Measurements from ENCODE around the gene CHST12.
"Not testable (repeated sequence)": the region's sequence is repeated elsewhere in the genome, so short reads cannot be mapped to it uniquely, and the experiment has no call there.

CHST12 gene

GRCh38 chr7:2405201-2405600, 1.8 kb downstream of the CHST12 start:
- DNase-seq = no peak

GRCh38 chr7:2405601-2406345, 2.4 kb downstream of the CHST12 start:
- no peak for DNase-seq

GRCh38 chr7:2409745-2410414, 6.5 kb downstream of the CHST12 start:
- no peak for DNase-seq

- no peak for DNase-seq
Measured at GRCh38 chr7:2411049-2411448, 7.6 kb downstream of the CHST12 start.

GRCh38 chr7:2411815-2412586, 8.6 kb downstream of the CHST12 start:
- DNase-seq = no peak

- no peak for DNase-seq
Measured at GRCh38 chr7:2412587-2413201, 9.3 kb downstream of the CHST12 start.

- DNase-seq = no peak
Measured at GRCh38 chr7:2416063-2416462, 12.7 kb downstream of the CHST12 start.

GRCh38 chr7:2416650-2417049, 13.2 kb downstream of the CHST12 start:
- DNase-seq = no peak

- not testable (repeated sequence) for DNase-seq
Measured at GRCh38 chr7:2417178-2417577, 13.8 kb downstream of the CHST12 start.

- no peak for DNase-seq
Measured at GRCh38 chr7:2417981-2418481, 14.6 kb downstream of the CHST12 start.

- no peak for DNase-seq
Measured at GRCh38 chr7:2420216-2420933, 17.0 kb downstream of the CHST12 start.

GRCh38 chr7:2421943-2422310, 18.5 kb downstream of the CHST12 start:
- no peak for DNase-seq

GRCh38 chr7:2425749-2426148, 22.3 kb downstream of the CHST12 start:
- DNase-seq = no peak

GRCh38 chr7:2431260-2431867, 28.0 kb downstream of the CHST12 start:
- DNase-seq = no peak

GRCh38 chr7:2432910-2433712, 29.7 kb downstream of the CHST12 start:
- DNase-seq = no peak

- DNase-seq = no peak
Measured at GRCh38 chr7:2433713-2434550, 30.5 kb downstream of the CHST12 start.

- DNase-seq = no peak
Measured at GRCh38 chr7:2435146-2435545, 31.7 kb downstream of the CHST12 start.

- no peak for DNase-seq
Measured at GRCh38 chr7:2436341-2437104, 33.1 kb downstream of the CHST12 start.

- DNase-seq = no peak
Measured at GRCh38 chr7:2437136-2437535, 33.7 kb downstream of the CHST12 start.

Measured in right hindlimb (tissue), 1 donor.